GM19351 (cell line): Measurements from ENCODE around the gene PLPP1.

Source experiments
- ATAC-seq: cut with Tn5 transposase; IDR thresholded peaks from one replicate; pipeline ENCODE4 v1.9.1; 2021; ENCODE audit warnings: mild to moderate bottlenecking, moderate library complexity; ENCODE audit not compliant: unreplicated experiment

PLPP1 gene

DNA sequence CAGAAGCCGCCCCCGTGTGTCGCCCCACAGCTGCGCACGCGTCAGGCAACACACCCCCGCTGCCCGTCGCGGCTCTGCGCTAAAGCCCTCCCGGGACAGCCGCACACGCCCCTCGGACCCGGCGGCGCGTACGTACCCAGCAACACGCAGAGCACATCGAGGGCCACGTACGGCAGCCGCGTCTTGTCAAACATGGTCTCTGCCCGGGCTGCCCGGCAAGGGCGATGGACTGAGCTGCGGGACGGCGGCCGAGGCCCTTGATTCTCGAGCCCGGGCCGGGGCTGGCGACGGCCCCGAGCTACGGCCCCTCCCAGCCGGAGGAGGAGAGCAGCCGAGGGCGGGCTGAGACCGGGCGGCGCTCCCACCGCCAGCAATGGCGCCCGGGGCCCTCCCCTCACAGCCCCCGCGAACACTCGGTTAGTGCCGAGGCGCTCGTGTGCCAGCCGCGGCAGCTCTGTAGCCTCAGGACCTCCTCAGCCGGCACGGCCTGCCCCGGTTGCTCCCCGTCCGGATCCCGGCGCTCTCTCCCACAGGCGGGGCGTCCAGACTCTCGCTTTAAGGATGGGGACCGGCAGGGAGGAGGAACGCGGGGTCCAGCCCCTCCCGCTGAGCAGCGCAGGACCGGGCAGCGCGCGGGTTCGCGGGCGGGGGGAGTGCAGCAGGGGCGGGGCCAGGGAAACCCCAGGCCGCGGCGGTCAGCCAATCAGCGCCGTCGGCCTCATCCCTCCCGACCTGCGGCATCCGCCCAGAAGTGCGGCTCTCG lies at the start of gene PLPP1:
TSS of gene PLPP1 (minus strand) at position 529 of the 763 bp plus-strand sequence. CDS start at position 194, 335 bp downstream.
- ATAC-seq, result peak; percentile 77

DNA sequence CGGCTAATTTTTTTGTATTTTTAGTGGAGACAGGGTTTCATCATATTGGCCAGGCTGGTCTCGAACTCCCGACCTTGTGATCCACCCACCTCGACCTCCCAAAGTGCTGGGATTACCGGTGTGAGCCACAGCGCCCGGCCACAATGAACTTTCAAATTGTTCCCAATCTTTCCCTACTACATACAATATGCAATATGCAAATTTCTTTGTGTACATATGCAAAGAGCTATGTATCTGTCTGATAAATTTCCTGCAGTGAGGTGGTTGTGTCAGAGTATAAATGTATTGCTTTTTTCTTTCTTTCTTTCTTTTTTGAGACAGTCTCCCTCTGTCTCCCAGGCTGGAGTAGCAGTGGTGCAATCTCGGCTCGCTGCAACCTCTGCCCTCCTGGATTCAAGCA lies 48.8 kb upstream of the PLPP1 start:
- ATAC-seq, result no peak

DNA sequence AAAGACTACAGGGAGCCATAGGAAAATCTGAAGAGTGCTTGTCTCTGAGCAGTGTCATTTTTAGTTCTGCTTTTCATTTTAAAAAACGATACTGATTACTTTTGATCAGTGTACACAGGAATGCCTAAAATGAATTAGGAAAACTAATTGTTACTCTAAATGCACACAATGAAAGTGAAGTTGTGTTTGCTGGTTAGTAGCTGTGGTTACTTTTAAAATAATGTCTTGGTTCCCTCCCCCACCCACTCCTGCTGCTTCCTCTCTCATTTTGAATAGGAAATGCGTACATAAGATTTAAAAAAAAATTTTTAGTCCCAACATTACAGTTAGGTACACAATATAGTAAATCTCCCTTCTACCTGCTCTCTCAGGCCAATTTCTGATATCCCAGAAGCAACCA lies 47.5 kb upstream of the PLPP1 start:
- no peak for ATAC-seq

DNA sequence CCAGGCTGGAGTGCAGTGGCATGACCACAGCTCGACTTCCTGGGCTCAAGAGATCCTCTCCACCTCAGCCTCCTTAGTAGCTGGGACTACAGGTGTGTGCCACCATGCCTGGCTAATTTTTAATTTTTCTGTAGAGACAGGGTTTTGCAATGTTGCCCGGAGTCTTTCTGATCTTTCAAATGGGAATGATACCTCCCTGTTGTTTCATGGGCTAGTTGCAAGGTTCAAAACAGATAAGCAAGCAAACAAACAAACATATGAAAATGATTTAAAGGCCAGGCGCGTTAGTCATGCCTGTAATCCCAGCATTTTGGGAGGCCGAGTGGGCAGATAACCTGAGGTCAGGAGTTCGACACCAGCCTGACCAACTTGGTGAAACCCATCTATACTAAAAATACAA lies 45.3 kb upstream of the PLPP1 start:
- no peak for ATAC-seq

DNA sequence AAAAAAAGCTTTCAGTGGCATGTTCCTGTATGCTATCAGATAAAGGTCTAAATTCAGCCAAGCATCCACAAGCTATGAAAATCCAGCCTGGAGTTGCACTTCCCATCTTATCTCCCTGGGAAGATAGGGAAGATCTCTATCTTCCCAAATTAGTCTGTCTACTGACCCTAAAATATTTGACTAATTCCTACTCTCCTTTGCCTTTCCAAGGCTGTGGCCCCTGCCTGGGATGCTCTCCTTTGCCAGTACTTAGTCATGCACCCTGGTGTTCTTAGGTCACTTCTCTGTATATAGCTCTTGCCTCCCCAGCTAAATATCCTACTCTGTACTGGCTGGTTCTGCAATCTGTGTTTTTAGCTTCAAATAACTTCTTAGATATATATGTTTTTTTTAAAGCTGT lies 44.0 kb upstream of the PLPP1 start:
- ATAC-seq, result no peak

DNA sequence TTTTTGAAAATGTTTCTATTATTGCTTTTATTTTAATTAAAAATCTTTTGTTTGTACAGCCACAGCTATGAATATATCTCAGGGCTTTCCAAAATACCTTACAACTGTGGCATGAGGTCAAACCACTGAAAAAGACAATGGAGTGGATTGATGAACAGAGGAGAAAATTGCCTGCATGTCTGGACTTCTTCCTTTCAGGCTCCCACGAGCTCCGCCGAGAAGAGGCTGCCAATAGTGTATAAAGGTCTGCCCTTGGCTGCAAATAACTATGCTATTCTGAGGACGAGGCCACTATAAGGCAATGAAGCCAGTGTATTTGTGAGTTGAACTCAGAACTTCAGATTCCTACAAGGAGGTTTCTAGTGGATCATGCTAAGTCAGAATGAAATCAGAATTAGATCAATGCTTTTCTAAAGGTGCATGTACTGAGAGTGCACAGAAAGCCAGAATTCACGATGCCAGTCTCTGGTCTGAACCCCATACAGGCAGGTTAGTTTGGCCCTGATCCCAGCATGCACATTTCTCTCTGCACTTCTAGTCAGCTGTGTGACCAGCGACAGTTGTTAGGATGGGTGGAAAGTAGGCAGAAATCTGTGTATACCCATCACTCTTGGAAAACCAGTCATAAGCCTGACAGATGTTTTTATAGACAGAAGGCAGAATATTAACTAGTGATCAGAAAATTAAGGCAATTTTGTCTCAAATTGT lies 42.7 kb upstream of the PLPP1 start:
- ATAC-seq, result no peak

DNA sequence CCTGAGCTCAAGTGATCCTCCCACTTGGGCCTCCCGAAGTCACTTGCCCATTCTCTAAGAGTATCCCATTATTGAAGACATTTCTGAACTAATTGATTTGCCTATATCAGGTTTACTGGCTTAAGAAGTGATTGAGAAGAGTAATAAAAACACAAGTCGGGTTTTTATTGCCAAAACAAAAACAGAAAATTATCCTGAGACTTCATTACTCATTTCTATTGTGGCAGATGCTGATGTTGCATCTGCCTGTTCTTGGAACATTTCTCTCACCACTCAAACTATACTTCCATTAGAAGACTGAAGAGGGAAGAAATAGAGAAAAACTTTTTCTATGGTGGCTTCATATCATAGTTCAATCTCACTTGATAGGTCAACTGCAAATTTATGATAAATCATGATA lies 41.9 kb upstream of the PLPP1 start:
- ATAC-seq, result no peak

DNA sequence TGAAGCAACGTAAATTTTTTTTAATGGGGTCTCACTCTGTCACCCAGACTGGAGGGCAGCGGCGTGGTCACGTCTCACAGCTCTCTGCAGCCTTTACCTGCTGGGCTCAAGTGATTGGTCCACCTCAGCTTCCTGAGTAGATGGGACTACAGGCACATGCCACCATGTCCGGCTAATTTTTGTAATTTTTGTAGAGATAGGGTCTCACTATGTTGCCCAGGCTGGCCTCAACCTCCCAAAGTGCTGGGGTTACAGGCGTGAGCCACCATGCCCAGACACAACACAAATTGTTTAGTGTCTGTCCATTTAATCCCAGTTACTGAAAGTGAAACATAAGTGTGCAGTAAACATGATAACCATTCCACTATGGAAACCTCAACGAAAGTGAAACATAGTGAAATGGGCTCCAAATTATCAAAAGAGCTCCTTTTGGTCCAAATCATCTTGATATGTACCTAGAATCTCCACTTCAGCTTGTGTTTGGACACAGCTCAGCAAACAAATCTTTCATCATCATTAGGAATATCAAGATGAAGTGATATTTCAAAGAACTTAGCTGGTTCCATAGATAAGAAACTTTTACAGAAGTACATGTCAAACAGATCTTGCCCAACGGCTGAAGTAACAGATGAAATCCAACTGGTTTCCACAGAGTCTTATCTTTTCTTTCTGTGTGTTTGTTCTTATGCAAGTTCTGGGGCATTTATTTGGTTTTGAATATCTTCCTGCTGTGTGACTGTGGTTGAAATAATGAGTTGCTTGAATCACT lies 41.2 kb upstream of the PLPP1 start:
- no peak for ATAC-seq

DNA sequence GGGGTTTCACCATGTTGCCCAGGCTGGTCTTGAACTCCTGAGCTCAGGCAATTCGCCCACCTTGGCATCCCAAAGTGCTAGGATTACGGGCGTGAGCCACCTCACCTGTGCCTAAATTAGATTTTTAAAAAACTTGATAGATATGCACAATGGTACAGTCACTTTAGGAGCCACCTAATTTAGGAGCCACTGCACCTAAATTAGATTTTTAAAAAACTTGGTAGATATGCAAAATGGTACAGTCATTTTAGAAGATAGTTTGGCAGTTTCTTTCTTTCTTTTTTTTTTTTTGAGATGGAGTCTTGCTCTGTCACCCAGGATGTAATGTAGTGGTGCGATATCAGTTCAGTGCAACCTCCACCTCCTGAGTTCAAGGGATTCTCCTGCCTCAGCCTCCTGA lies 37.8 kb upstream of the PLPP1 start:
- ATAC-seq, result no peak

DNA sequence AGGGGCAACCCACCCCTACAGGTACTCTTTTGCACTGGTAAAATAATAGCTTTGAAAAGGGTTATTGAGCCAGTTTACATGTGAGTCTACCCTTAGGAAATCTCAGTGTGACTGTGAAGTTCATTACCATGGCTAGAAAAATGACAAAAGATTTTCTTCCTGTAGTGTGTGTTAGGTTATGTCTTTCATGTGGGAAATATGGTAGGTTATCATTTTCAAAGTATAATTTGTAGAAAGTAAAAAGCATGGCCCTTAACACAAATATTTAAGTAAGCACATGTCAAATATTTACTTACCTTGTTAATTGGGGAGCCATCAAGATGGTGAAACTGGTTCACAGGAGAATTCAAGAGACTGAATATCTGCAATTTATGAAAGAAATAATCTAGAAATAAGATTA lies 37.3 kb upstream of the PLPP1 start:
- no peak for ATAC-seq

DNA sequence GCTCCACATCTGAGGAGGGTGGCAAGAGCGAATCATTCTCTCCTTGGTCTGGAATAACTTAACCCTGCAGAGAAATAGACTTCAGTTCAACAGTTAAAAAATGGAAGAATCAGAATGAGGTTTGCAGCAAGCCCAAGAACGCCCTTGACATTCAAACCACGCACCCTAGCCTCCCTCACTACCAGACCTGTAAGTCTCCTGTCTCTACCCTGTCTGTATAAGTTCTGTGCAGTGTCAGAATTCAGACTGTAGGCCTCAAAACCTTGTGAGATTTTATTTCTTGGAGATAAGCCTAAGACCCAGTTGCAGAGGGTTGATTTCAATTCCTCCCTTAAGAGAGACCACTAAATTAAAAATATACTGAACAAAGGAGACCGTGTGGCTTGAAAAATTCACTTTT lies 35.8 kb upstream of the PLPP1 start:
- no peak for ATAC-seq

DNA sequence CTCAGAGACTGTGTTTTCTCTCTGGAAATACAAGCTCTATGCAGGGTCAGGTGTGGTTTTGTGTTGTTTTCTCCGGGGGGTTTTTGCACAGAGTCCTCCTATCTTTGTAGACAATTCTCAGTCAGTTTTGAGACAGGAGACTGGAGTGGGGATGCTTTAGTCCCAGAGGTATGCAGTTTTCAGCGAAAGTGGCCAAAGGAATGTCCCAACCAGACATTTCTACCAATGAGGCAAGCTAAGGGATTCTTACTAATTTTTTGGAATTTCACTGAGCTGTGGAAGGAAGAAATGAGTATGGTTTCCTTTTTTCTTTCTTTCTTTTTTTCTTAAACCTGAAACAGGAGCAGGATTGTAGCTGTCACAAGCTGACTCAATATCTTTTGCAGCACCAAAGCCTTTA lies 35.3 kb upstream of the PLPP1 start:
- ATAC-seq, result no peak

DNA sequence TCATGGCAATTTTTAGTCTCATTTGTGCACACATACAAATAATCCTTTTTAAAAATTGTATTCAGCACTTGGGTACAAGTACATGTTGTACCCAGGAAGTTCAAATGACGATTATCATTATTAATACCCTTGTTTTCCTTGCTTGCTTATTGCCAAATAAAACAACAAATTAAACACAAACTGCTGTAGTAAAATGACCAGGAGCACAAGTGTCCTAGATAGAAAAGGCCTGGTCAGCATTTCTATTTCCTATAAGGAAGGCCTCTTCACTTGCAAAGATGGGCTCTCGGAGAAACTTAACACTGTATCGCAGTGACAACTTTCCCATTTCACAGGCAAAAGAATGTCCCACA lies 34.7 kb upstream of the PLPP1 start:
- ATAC-seq, result no peak

DNA sequence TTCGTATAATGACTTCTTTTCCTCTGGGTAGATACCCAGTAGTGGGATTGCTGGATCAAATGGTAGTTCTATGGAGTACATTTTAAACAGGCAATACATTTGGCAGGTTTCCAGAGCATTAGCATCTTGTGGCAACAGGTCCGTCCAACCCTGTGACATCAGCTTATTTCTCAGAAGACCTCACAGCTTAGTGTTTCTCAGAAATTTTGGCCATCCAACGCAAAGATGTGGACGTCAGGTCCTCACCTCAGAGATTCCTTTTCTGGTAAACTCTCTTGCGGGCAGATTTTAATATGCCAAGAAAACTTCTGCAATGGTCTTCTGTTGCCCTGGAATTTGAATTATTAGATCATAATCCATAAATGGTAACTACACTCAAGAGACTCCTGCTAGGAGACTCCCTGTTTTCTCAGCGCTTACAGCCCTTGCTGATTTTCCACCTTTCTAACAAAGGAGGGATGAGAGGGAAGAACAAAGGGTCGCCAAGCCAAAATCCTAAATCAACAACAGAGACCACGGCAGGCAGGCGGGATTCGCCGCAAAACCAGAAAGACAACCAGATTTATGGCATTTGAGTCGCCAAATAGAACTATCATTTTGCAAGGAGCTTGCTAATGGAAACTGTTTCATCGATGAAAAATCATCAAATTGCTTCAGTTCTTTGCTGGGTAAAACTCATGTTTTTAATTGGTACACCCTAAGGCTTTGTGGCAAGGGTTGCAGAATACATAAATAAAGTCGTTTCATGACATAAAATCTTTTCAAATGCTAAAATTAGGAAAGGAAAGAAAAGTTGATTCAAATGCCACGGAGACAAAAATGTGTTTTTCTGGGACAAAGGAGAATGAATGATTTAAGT lies 34.1 kb upstream of the PLPP1 start:
- no peak for ATAC-seq

DNA sequence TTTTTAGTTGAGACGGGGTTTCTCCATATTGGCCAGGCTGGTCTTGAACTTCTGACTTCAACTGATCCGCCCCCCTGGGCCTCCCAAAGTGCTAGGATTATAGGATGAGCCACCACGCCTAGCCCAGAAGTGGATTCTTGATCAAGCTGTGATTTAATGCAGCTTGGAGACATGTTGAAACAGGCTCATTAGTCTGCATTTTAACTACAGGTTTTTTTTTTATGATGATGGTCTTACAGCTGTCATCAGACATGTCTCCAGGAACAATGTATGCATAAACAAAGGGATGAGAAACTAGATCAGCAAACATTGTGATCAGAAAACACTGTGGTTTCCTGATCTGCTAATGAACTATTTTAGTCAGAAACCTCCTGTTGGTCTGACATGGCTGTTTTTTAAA lies 30.0 kb upstream of the PLPP1 start:
- peak; percentile 94 for ATAC-seq

DNA sequence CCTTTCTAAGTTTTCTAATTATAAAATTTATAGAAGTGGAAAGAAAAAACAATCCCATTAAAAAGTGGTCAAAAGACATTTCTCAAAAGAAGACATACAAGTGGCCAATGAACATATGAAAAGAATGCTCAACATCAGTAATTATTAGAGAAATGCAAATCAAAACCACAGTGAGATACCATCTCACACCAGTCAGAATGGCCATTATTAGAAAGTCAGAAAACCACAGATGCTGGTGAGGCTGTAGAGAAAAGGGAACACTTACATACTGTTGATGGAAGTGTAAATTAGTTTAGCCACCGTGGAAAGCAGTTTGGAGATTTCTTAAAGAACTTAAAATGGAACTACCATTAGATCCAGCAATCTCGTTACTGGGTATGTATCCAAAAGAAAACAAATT lies 23.7 kb upstream of the PLPP1 start:
- ATAC-seq, result no peak

DNA sequence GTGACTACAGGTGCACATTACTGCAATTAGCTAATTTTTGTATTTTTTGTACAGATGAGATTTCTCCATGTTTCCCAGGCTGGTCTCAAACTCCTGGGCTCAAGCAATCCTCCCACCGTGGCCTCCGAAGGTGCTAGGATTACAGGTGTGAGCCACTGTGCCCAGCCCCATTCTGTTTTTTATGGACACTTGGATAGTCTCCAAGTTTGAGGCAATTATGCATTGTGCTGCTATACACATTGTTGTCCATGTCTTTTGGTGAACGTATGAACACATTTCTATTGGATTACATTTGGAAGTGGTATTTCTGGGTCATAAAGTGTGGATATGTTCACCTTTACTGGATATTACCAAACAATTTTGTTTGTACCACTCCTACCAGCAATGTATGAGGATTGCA lies 22.4 kb upstream of the PLPP1 start:
- no peak for ATAC-seq

DNA sequence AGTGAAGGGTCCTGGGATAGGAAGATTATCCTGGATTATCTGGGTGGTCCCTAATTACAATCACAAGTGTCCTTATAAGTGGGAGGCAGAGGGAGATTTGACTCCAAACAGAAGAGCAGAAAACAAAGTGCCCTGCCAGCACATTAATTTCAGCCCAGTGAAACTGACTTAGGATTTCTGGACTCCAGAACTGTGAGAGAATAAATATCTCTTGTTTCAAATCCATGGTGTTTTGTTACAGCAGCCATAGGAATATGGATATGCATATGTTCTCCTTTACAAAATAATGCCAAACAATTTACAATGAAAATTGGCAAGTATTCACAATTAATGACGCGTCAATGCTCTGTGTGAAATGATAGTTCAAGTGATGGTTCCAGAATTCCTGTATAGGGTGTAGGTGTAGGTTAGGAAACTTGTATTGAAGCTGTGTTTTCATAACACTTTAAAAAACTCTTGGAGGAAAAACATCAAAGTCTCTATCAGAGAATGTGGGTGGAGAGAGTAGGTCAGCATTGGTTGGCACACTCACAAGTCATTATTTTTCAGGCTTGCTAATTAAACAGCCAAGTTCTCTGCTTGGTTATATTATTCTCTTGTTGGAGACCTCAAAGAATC lies 19.9 kb upstream of the PLPP1 start:
- ATAC-seq, result no peak

DNA sequence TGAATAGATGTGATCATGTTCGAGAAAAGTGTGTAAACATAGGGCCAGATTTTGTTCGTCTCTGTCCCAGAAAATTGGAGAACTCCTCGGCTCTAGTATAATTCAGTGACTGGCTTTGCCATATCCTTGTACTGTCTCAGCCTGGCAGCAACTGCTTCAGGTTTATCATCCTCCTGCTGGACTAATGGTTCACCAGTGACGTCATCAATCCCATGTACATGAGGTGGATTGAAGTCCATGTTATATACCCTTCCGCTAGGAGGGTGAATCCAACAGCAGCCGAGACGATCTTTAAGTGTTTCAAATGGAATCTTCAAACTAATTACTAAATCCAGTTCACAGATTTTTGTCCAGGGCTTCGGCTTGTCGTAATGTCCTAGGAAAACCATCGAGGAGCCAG lies 17.1 kb upstream of the PLPP1 start:
- ATAC-seq, result no peak

DNA sequence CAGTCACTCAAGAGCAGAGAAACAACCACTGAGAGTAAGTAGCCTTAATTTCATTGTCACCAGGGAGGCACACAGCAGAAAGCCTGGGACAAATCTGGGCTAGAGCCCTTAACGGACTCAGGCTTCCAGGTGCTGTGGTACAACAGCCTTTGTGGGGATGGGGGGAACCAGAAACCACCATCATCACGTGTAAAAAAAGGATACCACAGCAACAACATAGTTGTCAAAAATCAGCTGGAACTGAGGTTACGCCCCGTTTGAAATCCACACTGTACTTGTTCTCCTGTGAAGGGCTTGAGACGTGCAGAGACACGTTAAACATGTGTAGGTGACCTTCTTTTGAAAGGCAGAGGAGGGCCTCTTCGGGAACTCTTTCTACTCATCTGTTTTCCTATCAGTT lies 16.6 kb upstream of the PLPP1 start:
- ATAC-seq, result no peak

DNA sequence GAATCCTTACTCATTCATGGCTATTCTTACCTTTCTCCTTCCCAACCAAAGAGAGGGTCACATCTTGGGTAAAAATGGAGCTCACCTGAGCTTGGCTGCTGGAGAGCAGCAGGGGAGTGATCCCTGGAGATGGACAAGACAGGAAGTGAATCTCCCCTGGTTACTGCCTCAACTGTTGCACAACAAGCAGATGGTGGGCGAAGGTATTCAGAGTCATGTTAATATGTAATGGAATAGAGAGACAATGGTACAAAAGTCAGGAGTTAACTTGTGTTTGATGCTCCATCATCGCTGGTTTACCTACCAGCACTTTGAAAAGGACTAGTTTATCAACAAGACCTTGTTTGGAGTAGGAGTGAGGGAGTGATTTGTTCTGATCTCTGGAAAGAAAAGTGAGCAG lies 13.0 kb upstream of the PLPP1 start:
- no peak for ATAC-seq
